Measurements from ENCODE around the gene TAB2. TPM values are rescaled to one million over a fixed set of nuclear protein-coding genes. Genes with fewer than 3 reads are reported as not detected.

TAB2 gene
- total RNA-seq, 1 experiment from 2014 or later = 56.7 TPM

DNA sequence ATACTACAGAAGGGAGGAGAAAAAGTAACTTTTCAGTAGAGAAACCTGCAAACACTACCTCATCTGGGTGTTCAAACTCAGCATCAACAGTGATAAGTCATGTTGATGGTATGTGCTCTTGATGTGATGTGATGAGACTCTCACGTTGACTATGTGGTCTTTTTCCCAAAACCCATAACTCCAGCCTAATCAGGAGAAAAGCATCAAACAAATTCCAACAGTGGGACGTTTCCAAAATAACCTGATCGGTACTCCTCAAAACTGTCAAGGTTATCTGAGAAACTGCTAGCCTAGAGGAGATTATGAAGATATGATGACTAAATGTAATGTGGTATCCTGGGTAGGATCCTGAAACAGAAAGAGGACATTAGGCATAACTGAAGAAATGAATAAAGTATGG lies 41.9 kb upstream of the TAB2 start:
- Histone ChIP-seq H4K20me1 (ENCODE audit: insufficient read depth) (no peaks in the 10 kb centered on the region), H2AFZ (ENCODE audit: low read depth, low read length, poor library complexity, severe bottlenecking) (no peak overlapping the region), H3K9ac (ENCODE audit: low read length) (no peak overlapping the region), H3K27me3 (ENCODE audit: insufficient read depth, low read length) (no peaks in the 10 kb centered on the region), H3K79me2 (ENCODE audit: insufficient read depth, low read length) (no peaks in the 10 kb centered on the region), H3K4me1 (ENCODE audit: control insufficient read depth in 1 of 2, insufficient read depth in 2 of 2, low read length in 2 of 2) (no peaks in the 10 kb centered on the region), H3K9me3 (ENCODE audit: control insufficient read depth in 1 of 2, insufficient read depth in 1 of 2, low read depth in 1 of 2, low read length in 2 of 2) (no peaks in the 10 kb centered on the region), H3K4me2 (ENCODE audit: low read length) (no peak overlapping the region), H3K36me3 (ENCODE audit: control insufficient read depth in 1 of 2, insufficient read depth in 2 of 2, low read length in 2 of 2) (no peaks in the 10 kb centered on the region), H3K27ac (ENCODE audit: low read depth, low read length) (no peak overlapping the region), H3K9me2 (ENCODE audit: insufficient read depth) (no peaks in the 10 kb centered on the region), H3K4me3 (replicated peaks in 1 of 2; ENCODE audit: low read depth in 1 of 2, low read length in 2 of 2) (no peak overlapping the region)
- DNase-seq (ENCODE audit: low read depth, low spot score) = no peak
- TF ChIP-seq RAD21 (IDR thresholded peaks at IDR 0.05; ENCODE audit: low read depth) (no peak), EGR1 (IDR thresholded peaks at IDR 0.05; ENCODE audit: low read depth) (no peak), CEBPB (IDR thresholded peaks at IDR 0.05; ENCODE audit: low read depth) (no peak), SRF (IDR thresholded peaks at IDR 0.05; ENCODE audit: low read depth) (no peak), JUND (IDR thresholded peaks at IDR 0.05) (no peak), POLR2AphosphoS5 (IDR thresholded peaks at IDR 0.05; ENCODE audit: low read depth, low read length) (no peak), SP1 (IDR thresholded peaks at IDR 0.05; ENCODE audit: low read depth) (no peak)
- TF ChIP-seq, protein P1, sequence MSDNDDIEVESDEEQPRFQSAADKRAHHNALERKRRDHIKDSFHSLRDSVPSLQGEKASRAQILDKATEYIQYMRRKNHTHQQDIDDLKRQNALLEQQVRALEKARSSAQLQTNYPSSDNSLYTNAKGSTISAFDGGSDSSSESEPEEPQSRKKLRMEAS (IDR thresholded peaks at IDR 0.05) = no peak
- POLR2A ChIA-PET = no interaction called here
- BruUV-seq (replicated peaks) = no TSS peak
- intact Hi-C loops (cut with micrococcal nuclease) = no loop called here
- ATAC-seq = no peak
- RAD21 ChIA-PET (ENCODE audit: low non-redundant PET in 1 of 2, low total read pairs in 2 of 2, uncharacterized antibody in 2 of 2, unreplicated experiment in 2 of 2) = no interaction called here
- CTCF ChIA-PET = no interaction called here

DNA sequence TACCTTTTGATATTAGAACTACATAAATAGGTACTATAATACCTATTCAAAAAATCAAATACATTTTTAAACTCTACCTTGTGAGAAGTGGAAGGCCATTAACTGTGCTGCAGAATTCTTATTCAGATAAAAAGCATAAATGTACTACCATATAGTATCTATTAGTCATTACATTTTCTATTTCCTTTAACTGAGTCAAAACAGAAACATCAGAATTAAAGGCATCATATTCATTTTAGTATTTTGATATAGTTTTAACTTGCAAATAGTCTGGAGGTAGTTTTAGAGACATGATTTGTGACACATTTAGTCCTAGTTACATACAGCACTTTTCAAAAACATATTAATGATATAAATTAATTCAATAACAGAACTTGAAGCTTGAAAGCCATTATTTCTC lies 39.9 kb upstream of the TAB2 start:
- Histone ChIP-seq H3K9ac (ENCODE audit: low read length) (no peak overlapping the region), H3K36me3 (ENCODE audit: control insufficient read depth in 1 of 2, insufficient read depth in 2 of 2, low read length in 2 of 2) (no peaks in the 10 kb centered on the region), H3K79me2 (ENCODE audit: insufficient read depth, low read length) (no peaks in the 10 kb centered on the region), H4K20me1 (ENCODE audit: insufficient read depth) (no peaks in the 10 kb centered on the region), H3K4me2 (ENCODE audit: low read length) (no peak overlapping the region), H3K27ac (ENCODE audit: low read depth, low read length) (no peak overlapping the region), H3K27me3 (ENCODE audit: insufficient read depth, low read length) (no peaks in the 10 kb centered on the region), H2AFZ (ENCODE audit: low read depth, low read length, poor library complexity, severe bottlenecking) (no peak overlapping the region), H3K4me1 (ENCODE audit: control insufficient read depth in 1 of 2, insufficient read depth in 2 of 2, low read length in 2 of 2) (no peaks in the 10 kb centered on the region), H3K9me3 (ENCODE audit: control insufficient read depth in 1 of 2, insufficient read depth in 1 of 2, low read depth in 1 of 2, low read length in 2 of 2) (no peaks in the 10 kb centered on the region), H3K4me3 (replicated peaks in 1 of 2; ENCODE audit: low read depth in 1 of 2, low read length in 2 of 2) (no peak overlapping the region), H3K9me2 (ENCODE audit: insufficient read depth) (no peaks in the 10 kb centered on the region)
- no peak for ATAC-seq
- TF ChIP-seq, protein P2, sequence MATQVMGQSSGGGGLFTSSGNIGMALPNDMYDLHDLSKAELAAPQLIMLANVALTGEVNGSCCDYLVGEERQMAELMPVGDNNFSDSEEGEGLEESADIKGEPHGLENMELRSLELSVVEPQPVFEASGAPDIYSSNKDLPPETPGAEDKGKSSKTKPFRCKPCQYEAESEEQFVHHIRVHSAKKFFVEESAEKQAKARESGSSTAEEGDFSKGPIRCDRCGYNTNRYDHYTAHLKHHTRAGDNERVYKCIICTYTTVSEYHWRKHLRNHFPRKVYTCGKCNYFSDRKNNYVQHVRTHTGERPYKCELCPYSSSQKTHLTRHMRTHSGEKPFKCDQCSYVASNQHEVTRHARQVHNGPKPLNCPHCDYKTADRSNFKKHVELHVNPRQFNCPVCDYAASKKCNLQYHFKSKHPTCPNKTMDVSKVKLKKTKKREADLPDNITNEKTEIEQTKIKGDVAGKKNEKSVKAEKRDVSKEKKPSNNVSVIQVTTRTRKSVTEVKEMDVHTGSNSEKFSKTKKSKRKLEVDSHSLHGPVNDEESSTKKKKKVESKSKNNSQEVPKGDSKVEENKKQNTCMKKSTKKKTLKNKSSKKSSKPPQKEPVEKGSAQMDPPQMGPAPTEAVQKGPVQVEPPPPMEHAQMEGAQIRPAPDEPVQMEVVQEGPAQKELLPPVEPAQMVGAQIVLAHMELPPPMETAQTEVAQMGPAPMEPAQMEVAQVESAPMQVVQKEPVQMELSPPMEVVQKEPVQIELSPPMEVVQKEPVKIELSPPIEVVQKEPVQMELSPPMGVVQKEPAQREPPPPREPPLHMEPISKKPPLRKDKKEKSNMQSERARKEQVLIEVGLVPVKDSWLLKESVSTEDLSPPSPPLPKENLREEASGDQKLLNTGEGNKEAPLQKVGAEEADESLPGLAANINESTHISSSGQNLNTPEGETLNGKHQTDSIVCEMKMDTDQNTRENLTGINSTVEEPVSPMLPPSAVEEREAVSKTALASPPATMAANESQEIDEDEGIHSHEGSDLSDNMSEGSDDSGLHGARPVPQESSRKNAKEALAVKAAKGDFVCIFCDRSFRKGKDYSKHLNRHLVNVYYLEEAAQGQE (IDR thresholded peaks at IDR 0.05; ENCODE audit: low read depth) = no peak
- TF ChIP-seq SP1 (IDR thresholded peaks at IDR 0.05; ENCODE audit: low read depth) (no peak), CBX3 (IDR thresholded peaks at IDR 0.05; ENCODE audit: low read depth) (no peak), POLR2A (IDR thresholded peaks at IDR 0.05; ENCODE audit: borderline replicate concordance, extremely low read depth, insufficient read depth, insufficient read length) (no peak), YY1 (IDR thresholded peaks at IDR 0.05; ENCODE audit: extremely low read depth, insufficient replicate concordance, low read depth, low read length) (no peak), CEBPB (IDR thresholded peaks at IDR 0.05; ENCODE audit: low read depth) (no peak), EZH2phosphoT487 (IDR thresholded peaks at IDR 0.05; ENCODE audit: borderline replicate concordance) (no peak)
- TF ChIP-seq, protein P3, sequence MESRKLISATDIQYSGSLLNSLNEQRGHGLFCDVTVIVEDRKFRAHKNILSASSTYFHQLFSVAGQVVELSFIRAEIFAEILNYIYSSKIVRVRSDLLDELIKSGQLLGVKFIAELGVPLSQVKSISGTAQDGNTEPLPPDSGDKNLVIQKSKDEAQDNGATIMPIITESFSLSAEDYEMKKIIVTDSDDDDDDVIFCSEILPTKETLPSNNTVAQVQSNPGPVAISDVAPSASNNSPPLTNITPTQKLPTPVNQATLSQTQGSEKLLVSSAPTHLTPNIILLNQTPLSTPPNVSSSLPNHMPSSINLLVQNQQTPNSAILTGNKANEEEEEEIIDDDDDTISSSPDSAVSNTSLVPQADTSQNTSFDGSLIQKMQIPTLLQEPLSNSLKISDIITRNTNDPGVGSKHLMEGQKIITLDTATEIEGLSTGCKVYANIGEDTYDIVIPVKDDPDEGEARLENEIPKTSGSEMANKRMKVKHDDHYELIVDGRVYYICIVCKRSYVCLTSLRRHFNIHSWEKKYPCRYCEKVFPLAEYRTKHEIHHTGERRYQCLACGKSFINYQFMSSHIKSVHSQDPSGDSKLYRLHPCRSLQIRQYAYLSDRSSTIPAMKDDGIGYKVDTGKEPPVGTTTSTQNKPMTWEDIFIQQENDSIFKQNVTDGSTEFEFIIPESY (IDR thresholded peaks at IDR 0.05; ENCODE audit: extremely low read depth, insufficient replicate concordance, low read length) = no peak
- RAD21 ChIA-PET (ENCODE audit: low non-redundant PET in 1 of 2, low total read pairs in 2 of 2, uncharacterized antibody in 2 of 2, unreplicated experiment in 2 of 2) = no interaction called here
- POLR2A ChIA-PET = no interaction called here
- no peak for DNase-seq (ENCODE audit: low read depth, low spot score)
- CTCF ChIA-PET = no interaction called here
- intact Hi-C loops (cut with micrococcal nuclease) = no loop called here
- BruUV-seq (replicated peaks) = no TSS peak

All from HCT116 (cell line).